OCI-LY3 (cell line): ENCODE measurements around the gene TBX10.

ENCODE experiments used
- H2AFZ ChIP-seq: fragments of 200-600, 300-600 bp; shearing (Covaris generic); 2 replicates; pipeline ENCODE4 v1.6.0; 2014; ENCODE audit warnings: antibody characterized with exemption, low read depth, low read length
- H3K27ac ChIP-seq: fragments of 200-600, 300-600 bp; sonication (generic); 2 replicates; pipeline ENCODE4 v1.5.1; 2014; ENCODE audit warnings: mild to moderate bottlenecking, low read length, moderate library complexity, mixed read lengths
- H3K27me3 ChIP-seq: fragments of 200-600, 300-600 bp; sonication (generic); 2 replicates; pipeline ENCODE4 v1.6.1; 2014; ENCODE audit warnings: low read depth, low read length, mixed read lengths
- H3K36me3 ChIP-seq: fragments of 200-600, 300-600 bp; sonication (generic); replicated peaks from 2 replicates; pipeline ENCODE3; 2014; ENCODE audit warnings: low read depth, low read length, mixed read lengths
- H3K4me1 ChIP-seq: fragments of 300-600, 200-600 bp; sonication (generic); 2 replicates; pipeline ENCODE4 v1.6.1; 2014; ENCODE audit warnings: low read length, mixed read lengths
- H3K4me2 ChIP-seq: fragments of 200-600, 300-600 bp; sonication (generic); 2 replicates; pipeline ENCODE4 v1.6.1; 2014; ENCODE audit warnings: low read length, mixed read lengths
- H3K4me3 ChIP-seq: fragments of 300-600, 200-600 bp; sonication (generic); 2 replicates; pipeline ENCODE4 v1.5.1; 2014; ENCODE audit warnings: antibody characterized with exemption, mild to moderate bottlenecking, low read length, moderate library complexity
- H3K79me2 ChIP-seq: fragments of 300-600, 200-600 bp; shearing (Covaris generic); 2 replicates; pipeline ENCODE4 v1.6.1; 2014; ENCODE audit warnings: mild to moderate bottlenecking, low read length, mixed read lengths
- H3K9ac ChIP-seq: fragments of 300-600, 200-600 bp; shearing (Covaris generic); 2 replicates; pipeline ENCODE4 v1.6.0; 2014; ENCODE audit warnings: mild to moderate bottlenecking, low read length, moderate library complexity
- H3K9me3 ChIP-seq: fragments of 200-600, 300-600 bp; shearing (Covaris generic); 2 replicates; pipeline ENCODE4 v1.6.1; 2014; ENCODE audit warnings: low read length, mixed read lengths; ENCODE audit not compliant: insufficient read depth
- H4K20me1 ChIP-seq: fragments of 200-600, 300-600 bp; sonication (generic); 2 replicates; pipeline ENCODE4 v1.6.1; 2016; ENCODE audit warnings: low read length, mixed read lengths; ENCODE audit not compliant: insufficient read depth
- EZH2phosphoT487 ChIP-seq: fragments of 200-600 bp; shearing (Covaris generic); IDR thresholded peaks from 2 replicates; pipeline ENCODE4 v1.6.1; 2018; ENCODE audit warnings: antibody characterized with exemption, mixed run types, low read depth
- TF ChIP-seq, protein P1 (sequence below): fragments of 200-600, 300-600 bp; sonication (generic); IDR thresholded peaks from 2 replicates; pipeline ENCODE4 v1.5.1; 2014; ENCODE audit warnings: antibody characterized with exemption, low read length, low read depth

The TBX10 gene

DNA sequence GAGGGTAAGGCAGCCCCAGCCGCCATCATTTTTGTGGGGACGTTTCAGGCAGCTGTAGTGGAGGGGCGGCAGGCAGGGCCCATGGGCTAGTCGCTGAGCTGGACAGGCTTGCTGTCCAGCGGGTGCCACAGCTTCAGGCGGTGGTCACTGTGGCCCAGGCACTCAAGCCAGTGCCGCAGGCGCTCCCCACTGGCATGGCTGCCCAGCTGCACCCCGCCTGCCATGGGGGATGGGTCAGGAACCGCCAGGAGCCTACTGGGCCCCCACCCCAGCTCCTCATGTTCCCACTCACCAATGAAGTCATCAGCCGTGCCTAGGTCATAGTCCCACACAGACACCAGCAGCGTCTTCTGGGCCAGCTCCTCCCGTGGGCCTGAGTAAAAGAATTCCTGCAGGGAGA lies 26.8 kb downstream of the TBX10 start:
- H2AFZ ChIP-seq, result no peak overlapping the region
- H3K27ac ChIP-seq, result no peak overlapping the region
- no peak overlapping the region for H3K4me2 ChIP-seq
- peaks cover 27% of the 10 kb centered on the region for H3K4me1 ChIP-seq
- H3K79me2 ChIP-seq, result peaks cover 6% of the 10 kb centered on the region
- H3K9me3 ChIP-seq, result no peaks in the 10 kb centered on the region
- no peak overlapping the region for H3K4me3 ChIP-seq
- H3K36me3 ChIP-seq, result peaks cover 20% of the 10 kb centered on the region
- no peaks in the 10 kb centered on the region for H4K20me1 ChIP-seq
- H3K27me3 ChIP-seq, result peaks cover 2% of the 10 kb centered on the region; the same call in 1 of the 2 replicates
- no peak for TF ChIP-seq EZH2phosphoT487
- TF ChIP-seq, protein P1, sequence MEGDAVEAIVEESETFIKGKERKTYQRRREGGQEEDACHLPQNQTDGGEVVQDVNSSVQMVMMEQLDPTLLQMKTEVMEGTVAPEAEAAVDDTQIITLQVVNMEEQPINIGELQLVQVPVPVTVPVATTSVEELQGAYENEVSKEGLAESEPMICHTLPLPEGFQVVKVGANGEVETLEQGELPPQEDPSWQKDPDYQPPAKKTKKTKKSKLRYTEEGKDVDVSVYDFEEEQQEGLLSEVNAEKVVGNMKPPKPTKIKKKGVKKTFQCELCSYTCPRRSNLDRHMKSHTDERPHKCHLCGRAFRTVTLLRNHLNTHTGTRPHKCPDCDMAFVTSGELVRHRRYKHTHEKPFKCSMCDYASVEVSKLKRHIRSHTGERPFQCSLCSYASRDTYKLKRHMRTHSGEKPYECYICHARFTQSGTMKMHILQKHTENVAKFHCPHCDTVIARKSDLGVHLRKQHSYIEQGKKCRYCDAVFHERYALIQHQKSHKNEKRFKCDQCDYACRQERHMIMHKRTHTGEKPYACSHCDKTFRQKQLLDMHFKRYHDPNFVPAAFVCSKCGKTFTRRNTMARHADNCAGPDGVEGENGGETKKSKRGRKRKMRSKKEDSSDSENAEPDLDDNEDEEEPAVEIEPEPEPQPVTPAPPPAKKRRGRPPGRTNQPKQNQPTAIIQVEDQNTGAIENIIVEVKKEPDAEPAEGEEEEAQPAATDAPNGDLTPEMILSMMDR, result no peak
- H3K9ac ChIP-seq, result no peak overlapping the region

DNA sequence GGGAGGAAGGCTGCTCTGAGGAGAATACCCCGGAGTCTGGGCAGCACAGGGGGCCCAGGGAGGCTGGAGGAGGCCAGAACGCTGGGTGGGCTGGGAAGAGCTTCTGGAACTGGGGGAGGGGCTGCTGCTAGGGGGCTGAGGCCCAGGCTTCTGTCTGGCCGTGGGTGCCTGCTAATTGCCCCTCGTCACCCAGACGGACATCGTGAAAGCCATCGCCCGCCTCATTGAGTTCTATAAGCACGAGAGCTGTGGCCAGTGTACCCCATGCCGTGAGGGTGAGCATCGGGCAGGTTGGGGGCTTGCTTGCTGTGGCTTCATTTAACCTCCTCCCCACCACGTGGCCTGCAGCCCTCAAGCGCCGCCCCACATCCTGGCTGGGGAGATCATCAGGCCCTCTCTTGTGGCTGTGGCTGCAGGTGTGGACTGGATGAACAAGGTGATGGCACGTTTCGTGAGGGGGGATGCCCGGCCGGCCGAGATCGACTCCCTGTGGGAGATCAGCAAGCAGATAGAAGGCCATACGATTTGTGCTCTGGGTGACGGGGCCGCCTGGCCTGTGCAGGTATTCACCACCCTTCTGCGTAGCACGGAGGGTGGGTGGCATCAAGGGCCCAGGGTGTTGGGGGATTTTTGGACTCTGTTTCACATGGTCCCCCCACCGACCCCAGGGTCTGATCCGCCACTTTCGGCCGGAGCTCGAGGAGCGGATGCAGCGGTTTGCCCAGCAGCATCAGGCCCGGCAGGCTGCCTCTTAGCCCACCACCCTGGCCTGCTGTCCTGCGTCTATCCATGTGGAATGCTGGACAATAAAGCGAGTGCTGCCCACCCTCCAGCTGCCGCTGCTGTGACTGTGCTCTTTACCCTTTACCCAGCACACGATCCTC lies 27.6 kb downstream of the TBX10 start:
- no peaks in the 10 kb centered on the region for H3K27me3 ChIP-seq
- H3K4me3 ChIP-seq, result no peak overlapping the region
- no peaks in the 10 kb centered on the region for H4K20me1 ChIP-seq
- H3K4me1 ChIP-seq, result peaks cover 31% of the 10 kb centered on the region
- peaks cover 20% of the 10 kb centered on the region for H3K36me3 ChIP-seq
- no peak overlapping the region for H3K27ac ChIP-seq
- H3K79me2 ChIP-seq, result peaks cover 15% of the 10 kb centered on the region
- H2AFZ ChIP-seq, result no peak overlapping the region
- no peaks in the 10 kb centered on the region for H3K9me3 ChIP-seq
- H3K9ac ChIP-seq, result no peak overlapping the region
- TF ChIP-seq, protein P1, result no peak
- no peak for TF ChIP-seq EZH2phosphoT487
- H3K4me2 ChIP-seq, result no peak overlapping the region

DNA sequence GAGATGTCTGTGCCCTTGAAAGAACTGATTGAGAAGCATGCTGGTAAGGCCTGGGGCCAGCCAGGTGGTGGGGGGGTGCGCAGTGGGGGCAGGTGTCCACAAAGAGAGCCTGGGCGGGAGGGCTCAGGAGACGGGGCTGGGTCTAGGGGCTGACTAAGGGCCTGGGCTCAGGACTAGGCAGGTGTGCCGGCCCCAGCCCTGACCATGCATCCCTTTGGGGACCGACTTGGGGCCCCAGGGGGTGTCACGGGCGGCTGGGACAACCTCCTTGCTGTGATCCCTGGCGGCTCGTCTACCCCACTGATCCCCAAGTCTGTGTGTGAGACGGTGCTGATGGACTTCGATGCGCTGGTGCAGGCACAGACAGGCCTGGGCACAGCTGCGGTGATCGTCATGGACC lies 28.4 kb downstream of the TBX10 start:
- Histone ChIP-seq H3K27ac (no peak overlapping the region), H3K27me3 (no peaks in the 10 kb centered on the region), H3K4me2 (no peak overlapping the region), H2AFZ (no peak overlapping the region), H3K79me2 (peaks cover 17% of the 10 kb centered on the region), H3K9me3 (no peaks in the 10 kb centered on the region), H3K9ac (no peak overlapping the region), H4K20me1 (no peaks in the 10 kb centered on the region), H3K36me3 (peaks cover 20% of the 10 kb centered on the region), H3K4me1 (peaks cover 33% of the 10 kb centered on the region), H3K4me3 (no peak overlapping the region)
- no peak for TF ChIP-seq EZH2phosphoT487
- TF ChIP-seq, protein P1, result no peak

GRCh38 chr11:67610302-67610868 lies 29.2 kb downstream of the TBX10 start:
- Histone ChIP-seq H3K27ac (no peak overlapping the region), H2AFZ (no peak overlapping the region), H3K4me1 (peaks cover 38% of the 10 kb centered on the region), H3K9ac (no peak overlapping the region), H3K36me3 (peaks cover 20% of the 10 kb centered on the region), H3K4me3 (no peak overlapping the region), H3K27me3 (no peaks in the 10 kb centered on the region), H3K9me3 (no peaks in the 10 kb centered on the region), H4K20me1 (no peaks in the 10 kb centered on the region), H3K79me2 (peaks cover 17% of the 10 kb centered on the region), H3K4me2 (no peak overlapping the region)
- TF ChIP-seq, protein P1, result no peak
- TF ChIP-seq EZH2phosphoT487, result no peak
